ENCODE results near the gene HDAC8.

HDAC8 gene

GRCh38 chrX:72381439-72382201 is 191.0 kb downstream of the HDAC8 start:
- H2BK120ac ChIP-seq (ENCODE audit: low read depth, low read length) = no peak overlapping the region
- H2BK5ac ChIP-seq (ENCODE audit: low read length) = no peak overlapping the region
- no peak overlapping the region for H2BK12ac ChIP-seq (ENCODE audit: low read length)
- no peak overlapping the region for H2AFZ ChIP-seq (ENCODE audit: low read length)
- H3K4me2 ChIP-seq (ENCODE audit: insufficient read depth, low read length, poor library complexity, severe bottlenecking) = no peak overlapping the region
- no peak overlapping the region for H3K14ac ChIP-seq (ENCODE audit: low read length)
- H4K8ac ChIP-seq (ENCODE audit: low read depth, low read length) = no peak overlapping the region
- no peak overlapping the region for H3K4me3 ChIP-seq (ENCODE audit: low read length in 2 of 2)
- H3K36me3 ChIP-seq (replicated peaks in 1 of 2; ENCODE audit: control insufficient read depth in 2 of 2, insufficient read depth in 2 of 2, low read length in 2 of 2) = no peaks in the 10 kb centered on the region
- H3K9me3 ChIP-seq (replicated peaks in 1 of 2; ENCODE audit: control insufficient read depth in 2 of 2, insufficient read depth in 1 of 2, low read depth in 1 of 2, low read length in 2 of 2) = no peaks in the 10 kb centered on the region
- no CpG with 5 or more reads among the region's 2 CpGs for WGBS, 2 donors (ENCODE audit: extremely low coverage in 2 of 2, insufficient read length in 2 of 2, insufficient replicate concordance in 1 of 2)
- no peak overlapping the region for H3K4ac ChIP-seq (ENCODE audit: low read length)
- H3K18ac ChIP-seq (ENCODE audit: low read length) = no peak overlapping the region
- H3K4me1 ChIP-seq (ENCODE audit: control insufficient read depth in 2 of 2, insufficient read depth in 1 of 2, low read depth in 1 of 2, low read length in 2 of 2) = no peaks in the 10 kb centered on the region
- H2BK15ac ChIP-seq (ENCODE audit: low read length) = no peak overlapping the region
- DNase-seq (ENCODE audit: low spot score) = no peak
- H3K27me3 ChIP-seq (ENCODE audit: control insufficient read depth in 3 of 3, insufficient read depth in 3 of 3, low read depth in 1 of 3, low read length in 3 of 3) = peaks cover 0 to 3% (median 0%) of the 10 kb centered on the region in 3 experiments
- H3K27ac ChIP-seq (replicated peaks; ENCODE audit: low read length) = no peak overlapping the region
- H3K79me1 ChIP-seq (ENCODE audit: low read depth, low read length) = no peaks in the 10 kb centered on the region
- no peak overlapping the region for H3K9ac ChIP-seq (ENCODE audit: low read depth, low read length, poor library complexity)
- H3K23ac ChIP-seq (ENCODE audit: low read depth, low read length, poor library complexity) = no peak overlapping the region
- no peak overlapping the region for H2AK5ac ChIP-seq (ENCODE audit: low read depth, low read length)
- H4K91ac ChIP-seq (ENCODE audit: low read depth, low read length, poor library complexity) = no peak overlapping the region

GRCh38 chrX:72376124-72376523 is 196.5 kb downstream of the HDAC8 start:
- H4K8ac ChIP-seq (ENCODE audit: low read depth, low read length) = no peak overlapping the region
- H3K4ac ChIP-seq (ENCODE audit: low read length) = no peak overlapping the region
- H3K4me1 ChIP-seq (ENCODE audit: control insufficient read depth in 2 of 2, insufficient read depth in 1 of 2, low read depth in 1 of 2, low read length in 2 of 2) = no peaks in the 10 kb centered on the region
- no peak overlapping the region for H2AK5ac ChIP-seq (ENCODE audit: low read depth, low read length)
- H2AFZ ChIP-seq (ENCODE audit: low read length) = no peak overlapping the region
- no peaks in the 10 kb centered on the region for H3K9me3 ChIP-seq (replicated peaks in 1 of 2; ENCODE audit: control insufficient read depth in 2 of 2, insufficient read depth in 1 of 2, low read depth in 1 of 2, low read length in 2 of 2)
- no peak overlapping the region for H3K4me2 ChIP-seq (ENCODE audit: insufficient read depth, low read length, poor library complexity, severe bottlenecking)
- H3K27me3 ChIP-seq (ENCODE audit: control insufficient read depth in 3 of 3, insufficient read depth in 3 of 3, low read depth in 1 of 3, low read length in 3 of 3) = no peaks in the 10 kb centered on the region
- no peak overlapping the region for H2BK12ac ChIP-seq (ENCODE audit: low read length)
- H3K4me3 ChIP-seq (ENCODE audit: low read length in 2 of 2) = no peak overlapping the region
- H3K79me1 ChIP-seq (ENCODE audit: low read depth, low read length) = no peaks in the 10 kb centered on the region
- no peak overlapping the region for H3K18ac ChIP-seq (ENCODE audit: low read length)
- H2BK120ac ChIP-seq (ENCODE audit: low read depth, low read length) = no peak overlapping the region
- H3K9ac ChIP-seq (ENCODE audit: low read depth, low read length, poor library complexity) = no peak overlapping the region
- no peak overlapping the region for H3K27ac ChIP-seq (replicated peaks; ENCODE audit: low read length)
- WGBS, 2 donors (ENCODE audit: extremely low coverage in 2 of 2, insufficient read length in 2 of 2, insufficient replicate concordance in 1 of 2) = no CpG with 5 or more reads among the region's 9 CpGs
- no peak overlapping the region for H4K91ac ChIP-seq (ENCODE audit: low read depth, low read length, poor library complexity)
- no peaks in the 10 kb centered on the region for H3K36me3 ChIP-seq (replicated peaks in 1 of 2; ENCODE audit: control insufficient read depth in 2 of 2, insufficient read depth in 2 of 2, low read length in 2 of 2)
- no peak for DNase-seq (ENCODE audit: low spot score)
- H2BK15ac ChIP-seq (ENCODE audit: low read length) = no peak overlapping the region
- H3K23ac ChIP-seq (ENCODE audit: low read depth, low read length, poor library complexity) = no peak overlapping the region
- H2BK5ac ChIP-seq (ENCODE audit: low read length) = no peak overlapping the region
- H3K14ac ChIP-seq (ENCODE audit: low read length) = no peak overlapping the region

GRCh38 chrX:72373136-72373535 is 199.5 kb downstream of the HDAC8 start:
- H3K9me3 ChIP-seq (replicated peaks in 1 of 2; ENCODE audit: control insufficient read depth in 2 of 2, insufficient read depth in 1 of 2, low read depth in 1 of 2, low read length in 2 of 2) = no peaks in the 10 kb centered on the region
- WGBS, 2 donors (ENCODE audit: extremely low coverage in 2 of 2, insufficient read length in 2 of 2, insufficient replicate concordance in 1 of 2) = no CpG with 5 or more reads among the region's 1 CpG
- no peak overlapping the region for H3K23ac ChIP-seq (ENCODE audit: low read depth, low read length, poor library complexity)
- H3K4ac ChIP-seq (ENCODE audit: low read length) = no peak overlapping the region
- no peaks in the 10 kb centered on the region for H3K79me1 ChIP-seq (ENCODE audit: low read depth, low read length)
- H3K4me3 ChIP-seq (ENCODE audit: low read length in 2 of 2) = no peak overlapping the region
- H3K14ac ChIP-seq (ENCODE audit: low read length) = no peak overlapping the region
- no peak overlapping the region for H2BK120ac ChIP-seq (ENCODE audit: low read depth, low read length)
- no peak overlapping the region for H4K8ac ChIP-seq (ENCODE audit: low read depth, low read length)
- H2BK15ac ChIP-seq (ENCODE audit: low read length) = no peak overlapping the region
- H3K36me3 ChIP-seq (replicated peaks in 1 of 2; ENCODE audit: control insufficient read depth in 2 of 2, insufficient read depth in 2 of 2, low read length in 2 of 2) = no peaks in the 10 kb centered on the region
- H2BK12ac ChIP-seq (ENCODE audit: low read length) = no peak overlapping the region
- no peak for DNase-seq (ENCODE audit: low spot score)
- H3K27me3 ChIP-seq (ENCODE audit: control insufficient read depth in 3 of 3, insufficient read depth in 3 of 3, low read depth in 1 of 3, low read length in 3 of 3) = peaks cover 0 to 14% (median 0%) of the 10 kb centered on the region in 3 experiments
- H3K18ac ChIP-seq (ENCODE audit: low read length) = no peak overlapping the region
- no peak overlapping the region for H3K9ac ChIP-seq (ENCODE audit: low read depth, low read length, poor library complexity)
- no peak overlapping the region for H3K4me2 ChIP-seq (ENCODE audit: insufficient read depth, low read length, poor library complexity, severe bottlenecking)
- no peak overlapping the region for H2AFZ ChIP-seq (ENCODE audit: low read length)
- H3K27ac ChIP-seq (replicated peaks; ENCODE audit: low read length) = no peak overlapping the region
- H2AK5ac ChIP-seq (ENCODE audit: low read depth, low read length) = no peak overlapping the region
- H2BK5ac ChIP-seq (ENCODE audit: low read length) = no peak overlapping the region
- H3K4me1 ChIP-seq (ENCODE audit: control insufficient read depth in 2 of 2, insufficient read depth in 1 of 2, low read depth in 1 of 2, low read length in 2 of 2) = no peaks in the 10 kb centered on the region
- H4K91ac ChIP-seq (ENCODE audit: low read depth, low read length, poor library complexity) = no peak overlapping the region

DNA sequence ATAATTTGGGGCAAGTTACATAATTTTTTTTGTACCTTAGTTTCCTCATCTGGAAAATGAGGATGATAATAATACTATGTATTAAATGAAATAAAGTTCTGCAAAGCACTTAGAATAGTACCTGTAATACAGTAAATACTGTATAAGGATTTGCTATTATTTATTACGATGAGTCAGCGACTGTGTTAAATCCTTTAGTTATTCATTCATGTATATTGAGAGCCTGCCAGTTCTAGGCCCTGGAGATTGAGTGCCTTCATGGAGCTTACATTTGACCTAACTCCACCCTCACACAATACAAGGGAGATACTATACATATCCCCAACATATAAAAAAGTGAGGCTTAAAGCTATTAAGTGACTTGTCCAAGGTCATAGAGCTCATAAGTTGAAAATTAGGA is 199.9 kb downstream of the HDAC8 start:
- WGBS, 2 donors (ENCODE audit: extremely low coverage in 2 of 2, insufficient read length in 2 of 2, insufficient replicate concordance in 1 of 2) = no CpG with 5 or more reads among the region's 2 CpGs
- Histone ChIP-seq H3K4ac (ENCODE audit: low read length) (no peak overlapping the region), H2AK5ac (ENCODE audit: low read depth, low read length) (no peak overlapping the region)

More for the DNA sequence above, 199.9 kb downstream of the HDAC8 start:
- Histone ChIP-seq H3K79me1 (ENCODE audit: low read depth, low read length) (no peaks in the 10 kb centered on the region), H3K9me3 (replicated peaks in 1 of 2; ENCODE audit: control insufficient read depth in 2 of 2, insufficient read depth in 1 of 2, low read depth in 1 of 2, low read length in 2 of 2) (no peaks in the 10 kb centered on the region), H3K4me2 (ENCODE audit: insufficient read depth, low read length, poor library complexity, severe bottlenecking) (no peak overlapping the region), H3K4me1 (ENCODE audit: control insufficient read depth in 2 of 2, insufficient read depth in 1 of 2, low read depth in 1 of 2, low read length in 2 of 2) (no peaks in the 10 kb centered on the region), H3K9ac (ENCODE audit: low read depth, low read length, poor library complexity) (no peak overlapping the region), H3K23ac (ENCODE audit: low read depth, low read length, poor library complexity) (no peak overlapping the region), H4K8ac (ENCODE audit: low read depth, low read length) (no peak overlapping the region), H3K36me3 (replicated peaks in 1 of 2; ENCODE audit: control insufficient read depth in 2 of 2, insufficient read depth in 2 of 2, low read length in 2 of 2) (no peaks in the 10 kb centered on the region), H3K27ac (replicated peaks; ENCODE audit: low read length) (no peak overlapping the region), H3K27me3 (ENCODE audit: control insufficient read depth in 3 of 3, insufficient read depth in 3 of 3, low read depth in 1 of 3, low read length in 3 of 3) (peaks cover 0 to 14% (median 0%) of the 10 kb centered on the region in 3 experiments), H2BK120ac (ENCODE audit: low read depth, low read length) (no peak overlapping the region), H2BK15ac (ENCODE audit: low read length) (no peak overlapping the region), H3K18ac (ENCODE audit: low read length) (no peak overlapping the region), H2AFZ (ENCODE audit: low read length) (no peak overlapping the region), H2BK12ac (ENCODE audit: low read length) (no peak overlapping the region), H3K4me3 (ENCODE audit: low read length in 2 of 2) (no peak overlapping the region), H3K14ac (ENCODE audit: low read length) (no peak overlapping the region), H2BK5ac (ENCODE audit: low read length) (no peak overlapping the region), H4K91ac (ENCODE audit: low read depth, low read length, poor library complexity) (no peak overlapping the region)
- no peak for DNase-seq (ENCODE audit: low spot score)
